GM18498 (cell line): Measurements from ENCODE around the gene C7orf33.

Source experiments
- ATAC-seq: cut with Tn5 transposase; IDR thresholded peaks from one replicate; pipeline ENCODE4 v1.9.1; 2021; ENCODE audit warnings: mild to moderate bottlenecking, moderate library complexity; ENCODE audit not compliant: unreplicated experiment

C7orf33 gene

DNA sequence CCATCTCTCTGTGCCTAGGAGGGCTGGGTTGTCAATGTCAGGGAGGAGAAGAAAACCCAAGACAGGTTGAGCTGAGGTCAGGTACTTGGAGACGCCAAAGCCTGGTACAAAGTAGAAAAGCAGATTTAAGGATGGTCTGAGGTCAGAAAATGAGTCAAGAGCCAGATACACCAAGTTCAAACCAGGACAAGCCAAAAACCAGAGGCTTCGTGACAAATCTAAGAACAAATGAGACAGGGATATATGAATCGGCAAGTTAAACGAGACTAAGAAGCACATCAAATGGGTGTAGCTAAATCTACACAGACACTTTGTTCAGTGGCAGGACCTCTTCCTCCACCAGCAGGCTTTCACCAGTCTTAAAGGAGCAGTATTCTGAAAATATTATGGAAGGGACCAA is 34.2 kb downstream of the C7orf33 start:
- no peak for ATAC-seq

DNA sequence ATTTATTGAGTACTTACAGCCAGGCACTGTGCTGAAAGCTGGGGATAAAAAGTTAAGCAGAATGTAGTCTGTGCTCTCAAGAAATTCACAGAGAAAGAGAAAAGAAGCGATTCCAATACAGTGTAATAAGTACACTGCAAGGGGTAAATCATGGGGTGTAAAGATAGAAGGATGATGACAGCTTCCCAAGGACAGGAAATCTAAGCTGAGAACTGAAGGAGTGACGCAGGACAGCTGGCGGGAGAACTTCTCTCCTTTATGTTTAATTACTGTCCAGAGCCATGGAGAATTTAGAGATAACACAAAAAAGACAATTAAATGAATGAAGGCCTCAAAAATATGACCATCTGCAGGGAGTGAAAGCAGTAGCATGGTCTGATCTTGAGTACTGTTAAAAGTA is 34.8 kb downstream of the C7orf33 start:
- ATAC-seq: no peak

DNA sequence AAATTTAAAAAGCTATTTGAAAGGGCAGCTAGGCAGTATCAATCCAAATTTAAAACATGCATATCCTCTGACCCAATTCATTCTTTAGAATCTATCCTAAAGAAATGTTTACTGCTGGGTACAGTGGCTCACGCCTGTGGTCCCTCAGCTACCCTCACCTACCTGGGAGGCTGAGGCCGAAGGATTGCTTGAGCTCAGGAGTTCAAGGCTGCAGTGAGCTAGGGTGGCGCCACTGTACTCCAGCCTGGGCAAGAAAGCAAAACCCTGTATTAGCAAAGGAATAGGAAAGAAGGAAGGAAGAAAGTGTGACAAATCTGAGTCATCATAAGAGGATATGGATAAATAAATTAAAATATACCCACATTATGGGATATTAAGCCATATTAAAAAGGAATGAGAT is 36.3 kb downstream of the C7orf33 start:
- no peak for ATAC-seq

DNA sequence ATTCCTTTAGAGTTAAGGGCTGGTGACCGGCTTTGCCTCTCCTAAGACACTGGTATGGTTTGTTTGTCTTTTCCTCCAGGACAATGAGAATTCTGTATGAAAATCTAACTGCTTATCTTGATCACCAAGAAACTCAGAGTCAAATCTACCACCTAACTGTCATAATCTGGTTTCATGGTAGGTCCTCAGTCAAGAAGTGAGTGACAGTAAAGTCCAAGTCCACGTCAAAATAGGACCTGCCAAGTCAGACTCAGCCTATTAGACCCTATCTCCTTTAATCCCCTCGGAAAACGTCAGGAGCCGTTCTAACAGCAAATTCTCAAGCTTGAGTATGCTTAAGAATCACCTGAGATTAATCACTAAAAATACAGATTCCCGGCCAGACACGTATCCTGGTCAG is 37.4 kb downstream of the C7orf33 start:
- ATAC-seq: no peak

DNA sequence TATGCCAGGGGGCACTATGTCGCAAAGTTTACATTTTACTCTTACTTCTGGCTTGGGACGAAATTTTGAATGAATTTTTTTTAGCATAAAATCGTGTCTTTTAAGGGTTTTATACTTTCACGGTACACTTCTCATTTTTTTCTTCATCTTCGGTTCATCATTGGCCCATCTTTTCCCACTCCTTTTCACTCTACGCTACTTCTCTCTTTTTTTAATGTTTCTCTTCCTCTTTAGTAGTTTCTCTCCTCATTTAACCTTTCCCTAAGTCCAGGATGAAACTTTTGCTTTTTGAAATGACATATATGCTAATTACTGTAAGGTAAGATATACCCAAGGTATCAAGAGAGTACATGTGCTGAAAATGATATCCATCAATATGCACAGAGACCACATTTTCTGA is 39.5 kb downstream of the C7orf33 start:
- no peak for ATAC-seq

DNA sequence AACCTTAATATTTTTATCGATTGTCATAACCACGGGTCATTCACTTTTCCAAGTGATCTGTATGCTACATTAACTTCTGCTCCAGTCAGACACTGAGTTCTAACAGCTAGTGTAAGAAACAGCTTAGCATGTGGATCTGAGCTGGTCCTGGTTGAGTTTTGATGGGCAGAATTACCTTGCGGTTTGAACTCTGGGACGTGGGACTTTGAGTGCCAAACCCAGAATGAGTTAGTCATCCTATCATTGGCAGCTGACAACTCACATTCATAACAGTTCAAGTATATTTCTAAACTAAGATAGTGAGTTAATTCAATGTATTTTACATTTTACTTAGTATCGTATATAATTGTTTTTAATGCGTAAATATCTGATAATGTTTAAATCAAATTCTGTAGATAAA is 43.2 kb downstream of the C7orf33 start:
- ATAC-seq: no peak

DNA sequence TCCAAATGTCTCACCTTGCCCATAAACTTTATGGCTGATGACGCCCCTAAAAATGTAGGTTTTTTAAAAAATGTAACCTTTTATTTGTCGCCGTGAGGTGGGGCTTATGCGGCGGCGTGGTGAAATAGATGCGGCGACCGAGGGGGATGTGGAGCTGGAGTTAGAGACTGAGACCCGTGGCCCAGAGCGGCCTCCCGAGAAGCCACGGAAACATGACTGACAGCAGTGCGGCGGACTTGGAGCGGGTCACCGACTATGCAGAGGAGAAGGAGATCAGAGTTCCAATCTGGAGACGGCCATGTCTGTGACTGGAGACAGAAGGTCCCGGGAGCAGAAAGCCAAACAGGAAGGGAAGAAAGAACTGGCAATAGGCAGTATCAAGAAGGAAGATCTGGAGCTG is 46.5 kb downstream of the C7orf33 start:
- ATAC-seq: no peak

DNA sequence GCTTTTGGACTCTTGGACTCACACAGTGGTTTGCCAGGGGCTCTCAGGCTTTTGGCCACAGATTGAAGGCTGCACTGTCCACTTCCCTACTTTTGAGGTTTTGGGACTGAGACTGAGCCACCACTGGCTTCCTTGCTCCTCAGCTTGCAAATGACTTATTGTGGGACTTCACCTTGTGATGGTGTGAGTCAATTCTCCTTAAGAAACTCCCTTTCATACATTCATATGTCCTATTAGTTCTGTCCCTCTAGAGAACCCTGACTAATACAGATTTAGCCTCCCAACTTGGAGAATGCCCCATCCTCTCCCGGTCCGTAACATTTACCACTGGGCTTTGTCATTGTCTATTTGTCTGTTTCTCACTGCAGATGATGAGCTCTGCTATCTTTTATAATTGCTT is 55.3 kb downstream of the C7orf33 start:
- ATAC-seq: no peak

DNA sequence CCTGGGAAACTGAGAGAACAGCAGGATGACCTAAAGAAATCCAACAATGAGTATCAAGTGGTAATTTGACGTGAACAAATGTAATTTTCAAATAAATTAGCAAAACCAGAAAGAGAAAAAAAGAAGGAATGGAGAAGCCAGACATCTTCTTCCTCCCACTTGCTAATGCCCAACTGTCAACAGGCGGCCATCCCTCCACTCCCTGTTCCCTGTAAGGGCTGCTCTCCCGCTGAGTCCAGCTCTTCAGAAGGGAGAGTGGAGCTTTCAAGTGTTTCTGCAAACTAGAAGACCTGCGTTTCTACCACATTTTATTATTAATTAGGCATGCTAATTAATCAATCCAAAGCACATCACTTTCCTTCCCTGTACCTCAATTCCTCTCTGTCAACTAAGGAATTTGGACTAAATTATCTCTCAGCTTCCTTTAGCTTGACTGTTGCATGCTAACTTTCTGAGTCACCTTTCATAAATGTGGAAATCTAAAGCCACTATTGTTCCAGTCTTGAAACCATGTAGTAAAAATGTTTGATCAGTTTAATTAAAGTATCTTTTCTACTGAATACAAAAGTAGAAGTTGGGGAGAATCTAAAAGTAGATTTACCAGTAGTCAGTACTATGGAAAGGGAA is 59.8 kb downstream of the C7orf33 start:
- no peak for ATAC-seq

DNA sequence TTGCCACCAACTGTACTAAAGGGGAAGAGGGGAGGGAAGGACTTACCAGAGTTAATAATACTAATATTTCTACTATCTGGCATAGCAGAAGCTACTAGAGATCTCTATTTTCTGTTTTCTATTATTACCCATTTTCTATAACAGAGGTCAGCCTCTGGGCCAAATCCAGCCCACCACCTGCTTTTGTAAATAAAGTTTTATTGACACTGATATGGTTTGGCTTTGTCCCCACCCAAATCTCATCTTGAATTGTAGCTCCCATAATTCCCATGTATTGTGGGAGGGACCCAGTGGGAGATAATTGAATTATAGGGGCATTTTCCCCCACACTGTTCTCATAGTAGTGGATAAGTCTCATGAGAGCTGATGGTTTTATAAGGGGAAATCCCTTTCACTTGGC is 62.2 kb downstream of the C7orf33 start:
- ATAC-seq: no peak

DNA sequence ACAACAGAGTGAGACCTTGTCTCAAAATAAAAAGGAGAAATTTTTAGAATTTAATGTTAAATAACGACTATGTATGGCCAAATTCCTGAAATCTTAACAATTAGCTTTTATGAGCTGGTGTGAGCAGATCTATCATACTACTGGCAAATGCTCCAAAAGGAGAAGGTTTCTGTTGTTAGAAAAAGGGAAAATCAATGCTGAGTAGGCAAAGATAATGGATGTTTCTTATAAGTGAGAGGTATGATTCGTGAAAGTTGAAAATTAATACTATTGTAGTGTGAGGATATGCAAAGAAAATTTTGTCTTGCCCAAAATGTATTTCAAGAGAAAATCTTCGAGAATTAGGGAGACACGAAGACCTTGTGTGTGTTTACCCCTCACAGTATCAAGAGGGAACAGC is 67.4 kb downstream of the C7orf33 start:
- no peak for ATAC-seq

DNA sequence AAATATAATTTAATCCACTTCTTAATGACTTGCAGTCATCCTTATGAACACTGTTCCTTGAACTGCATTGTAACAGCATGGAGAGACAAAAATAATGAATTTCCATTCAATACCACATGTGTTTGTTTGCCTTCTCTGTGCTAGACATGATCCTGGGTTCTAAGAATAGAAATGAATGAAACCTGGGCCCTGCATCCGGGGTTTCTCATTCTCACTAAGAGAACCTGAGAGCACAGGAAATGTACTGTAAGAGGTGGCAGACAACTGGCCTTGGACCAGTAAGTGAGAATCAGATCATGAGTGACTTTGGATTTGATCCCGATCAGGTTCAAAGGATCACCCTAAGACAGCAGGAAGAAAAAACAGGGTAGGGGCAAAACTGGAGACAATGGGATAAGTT is 70.9 kb downstream of the C7orf33 start:
- no peak for ATAC-seq

DNA sequence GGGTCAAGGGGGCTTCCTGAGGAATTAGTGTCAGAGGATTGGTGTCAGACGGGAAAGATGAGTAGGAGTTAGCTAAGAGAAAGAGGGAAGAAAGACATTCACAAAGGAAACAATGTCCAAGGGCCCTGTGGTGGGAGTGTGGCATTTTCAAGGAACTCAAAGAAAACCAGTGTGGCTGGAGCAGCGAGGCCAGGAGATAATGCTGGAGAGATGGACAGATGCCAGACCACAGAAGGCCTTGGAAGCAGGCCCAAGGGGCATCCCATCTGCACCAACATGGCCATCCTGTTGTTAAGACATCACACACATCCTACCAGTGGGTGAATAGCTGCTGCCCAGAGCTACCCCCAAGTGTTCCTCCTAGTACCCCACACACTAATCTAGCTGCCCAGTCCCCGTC is 72.1 kb downstream of the C7orf33 start:
- no peak for ATAC-seq

DNA sequence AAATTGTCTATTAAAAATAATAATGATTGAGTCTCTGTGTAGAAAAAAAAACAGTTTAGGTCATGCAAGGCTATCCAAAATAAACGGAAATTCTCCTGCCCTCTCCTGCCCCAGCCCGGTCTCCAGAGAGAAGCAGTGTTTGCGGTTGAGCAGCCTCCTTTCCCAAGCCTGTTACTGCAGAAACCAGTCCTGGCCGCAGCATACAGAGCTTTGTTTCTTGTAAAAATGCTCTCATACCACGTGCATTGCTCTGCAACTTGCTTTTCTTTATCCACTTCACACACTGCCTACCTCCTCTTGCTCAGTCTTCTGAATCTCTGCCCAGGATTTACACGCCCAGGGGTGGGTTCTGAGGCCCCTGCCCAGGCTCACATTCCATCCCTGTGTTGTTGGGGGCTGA is 73.8 kb downstream of the C7orf33 start:
- no peak for ATAC-seq

DNA sequence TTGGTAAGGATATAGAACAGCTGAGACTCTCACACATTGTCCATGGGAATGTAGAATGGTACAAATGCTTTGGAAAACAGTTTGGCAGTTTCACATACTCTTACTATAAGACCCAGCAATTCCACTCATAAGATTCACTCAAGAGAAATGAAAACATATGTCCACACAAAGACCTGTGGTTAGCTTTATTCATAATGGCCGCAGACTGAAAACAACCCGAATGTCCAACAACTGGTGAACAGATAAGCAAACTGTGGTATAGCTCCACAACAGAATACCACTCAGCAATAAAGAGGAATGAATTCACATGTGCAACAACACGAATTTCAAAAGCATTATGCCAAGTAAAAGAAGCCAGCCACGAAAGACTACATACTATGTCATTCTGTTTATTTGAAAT is 74.7 kb downstream of the C7orf33 start:
- no peak for ATAC-seq
